ENCODE results near the gene NUP210. TPM values are rescaled to one million over a fixed set of nuclear protein-coding genes. Genes with fewer than 3 reads are reported as not detected.
A peak's percentile ranks its signal among the peaks of the same experiment; 100 is the strongest.
"Not testable (repeated sequence)": the region's sequence is repeated elsewhere in the genome, so short reads cannot be mapped to it uniquely, and the experiment has no call there.

The NUP210 gene
- total RNA-seq, 4 donors from 2014 or later, result 1.7 to 3.6 (median 2.7) TPM

GRCh38 chr3:13451301-13451673 is 31.2 kb upstream of the NUP210 start:
- H3K9me3 ChIP-seq, result no peaks in the 10 kb centered on the region
- peak in 1 of 2 donors; percentile 26 for DNase-seq
- TF ChIP-seq, protein P1, sequence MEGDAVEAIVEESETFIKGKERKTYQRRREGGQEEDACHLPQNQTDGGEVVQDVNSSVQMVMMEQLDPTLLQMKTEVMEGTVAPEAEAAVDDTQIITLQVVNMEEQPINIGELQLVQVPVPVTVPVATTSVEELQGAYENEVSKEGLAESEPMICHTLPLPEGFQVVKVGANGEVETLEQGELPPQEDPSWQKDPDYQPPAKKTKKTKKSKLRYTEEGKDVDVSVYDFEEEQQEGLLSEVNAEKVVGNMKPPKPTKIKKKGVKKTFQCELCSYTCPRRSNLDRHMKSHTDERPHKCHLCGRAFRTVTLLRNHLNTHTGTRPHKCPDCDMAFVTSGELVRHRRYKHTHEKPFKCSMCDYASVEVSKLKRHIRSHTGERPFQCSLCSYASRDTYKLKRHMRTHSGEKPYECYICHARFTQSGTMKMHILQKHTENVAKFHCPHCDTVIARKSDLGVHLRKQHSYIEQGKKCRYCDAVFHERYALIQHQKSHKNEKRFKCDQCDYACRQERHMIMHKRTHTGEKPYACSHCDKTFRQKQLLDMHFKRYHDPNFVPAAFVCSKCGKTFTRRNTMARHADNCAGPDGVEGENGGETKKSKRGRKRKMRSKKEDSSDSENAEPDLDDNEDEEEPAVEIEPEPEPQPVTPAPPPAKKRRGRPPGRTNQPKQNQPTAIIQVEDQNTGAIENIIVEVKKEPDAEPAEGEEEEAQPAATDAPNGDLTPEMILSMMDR (IDR thresholded peaks at IDR 0.05 in 4 of 5, conservative IDR thresholded peaks at IDR 0.05 in 1 of 5), result no peak
- no peak for TF ChIP-seq POLR2A (IDR thresholded peaks at IDR 0.05)
- peaks cover 9 to 12% of the 10 kb centered on the region in 2 donors for H3K4me1 ChIP-seq
- intact Hi-C loops (cut with DNase I; ENCODE audit: low total_unique reads) (no loop called here), in situ Hi-C loops (cut with MboI; ENCODE audit: low sequenced_read_pairs in 4 of 4) (loop anchor here (5.0 to 25.0 kb wide), 4 partner anchors 356 to 366 kb away; no protein-coding TSS in a partner anchor)
- peak overlapping the region; percentile 56 to 71 (median 65) for H3K4me3 ChIP-seq
- H3K27me3 ChIP-seq, result no peaks in the 10 kb centered on the region
- peak; percentile 41 to 51 for ATAC-seq
- H3K36me3 ChIP-seq, result no peaks in the 10 kb centered on the region
- H3K27ac ChIP-seq, result peak overlapping the region; percentile 77 to 92 (median 85)

GRCh38 chr3:13442882-13443281 is 22.8 kb upstream of the NUP210 start:
- H3K27me3 ChIP-seq; H3K4me1 ChIP-seq; H3K36me3 ChIP-seq; H3K9me3 ChIP-seq; DNase-seq; intact Hi-C loops (cut with DNase I; ENCODE audit: low total_unique reads); in situ Hi-C loops (cut with MboI; ENCODE audit: low sequenced_read_pairs in 4 of 4); H3K27ac ChIP-seq; ATAC-seq; H3K4me3 ChIP-seq: not testable (repeated sequence)

- TF ChIP-seq, protein P1 (IDR thresholded peaks at IDR 0.05 in 4 of 5, conservative IDR thresholded peaks at IDR 0.05 in 1 of 5), result no peak
- no peak for TF ChIP-seq POLR2A (IDR thresholded peaks at IDR 0.05)
- ATAC-seq (no peak), DNase-seq (no peak)
- H3K4me3 ChIP-seq, result no peak overlapping the region
- H3K9me3 ChIP-seq, result no peaks in the 10 kb centered on the region
- no peak overlapping the region for H3K27ac ChIP-seq
- H3K4me1 ChIP-seq, result no peaks in the 10 kb centered on the region
- H3K36me3 ChIP-seq, result no peaks in the 10 kb centered on the region
- in situ Hi-C loops (cut with MboI; ENCODE audit: low sequenced_read_pairs in 4 of 4) (no loop called here), intact Hi-C loops (cut with DNase I; ENCODE audit: low total_unique reads) (no loop called here)
- no peaks in the 10 kb centered on the region for H3K27me3 ChIP-seq
Observed at GRCh38 chr3:13440204-13440817, 20.2 kb upstream of the NUP210 start.

- H3K9me3 ChIP-seq; H3K27me3 ChIP-seq; H3K4me3 ChIP-seq; H3K4me1 ChIP-seq; DNase-seq; ATAC-seq; H3K36me3 ChIP-seq; in situ Hi-C loops (cut with MboI; ENCODE audit: low sequenced_read_pairs in 4 of 4); intact Hi-C loops (cut with DNase I; ENCODE audit: low total_unique reads); H3K27ac ChIP-seq: not testable (repeated sequence)
Observed at GRCh38 chr3:13436213-13436612, 16.1 kb upstream of the NUP210 start.

DNA sequence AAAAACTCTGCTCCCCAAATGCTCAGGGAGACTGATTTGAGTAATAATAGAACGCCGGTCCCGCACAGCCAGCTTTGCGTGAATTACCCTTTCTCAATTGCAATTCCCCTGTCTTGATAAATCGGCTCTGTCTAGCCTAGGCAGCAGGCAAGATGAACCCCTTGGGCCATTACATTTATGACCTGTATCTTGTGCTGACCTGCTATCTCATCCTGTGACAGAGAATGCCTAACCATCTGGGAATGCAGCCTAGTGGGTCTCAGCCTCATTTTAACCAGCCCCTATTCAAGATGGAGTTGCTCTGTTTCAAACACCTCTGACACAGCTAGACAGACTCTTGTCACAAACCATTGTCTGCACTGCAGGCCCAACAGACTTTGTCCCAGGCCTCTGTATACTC is 13.8 kb upstream of the NUP210 start:
- H3K9me3 ChIP-seq, result no peaks in the 10 kb centered on the region
- TF ChIP-seq, protein P1 (IDR thresholded peaks at IDR 0.05 in 4 of 5, conservative IDR thresholded peaks at IDR 0.05 in 1 of 5), result no peak
- no peak for TF ChIP-seq POLR2A (IDR thresholded peaks at IDR 0.05)

DNA sequence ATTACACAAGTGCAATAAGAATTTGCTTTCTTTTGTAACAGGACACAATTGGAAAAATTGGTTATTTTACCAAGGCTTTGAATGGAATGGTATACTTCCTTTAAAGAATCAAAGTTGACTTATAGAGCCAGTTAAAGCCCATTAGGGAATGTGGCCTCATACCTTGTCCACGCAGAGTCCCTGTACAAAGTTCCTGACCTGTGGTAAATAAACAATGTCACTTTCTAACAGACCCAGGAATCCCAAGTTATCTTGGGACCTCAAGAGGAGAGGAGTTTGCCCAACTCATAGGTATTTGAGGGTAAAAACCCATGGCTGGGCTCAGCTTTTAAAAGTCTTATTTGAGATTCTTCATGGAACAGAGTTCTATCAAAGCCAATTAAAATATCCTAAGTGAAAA is 12.0 kb upstream of the NUP210 start:
- Histone ChIP-seq H3K27ac (peak overlapping the region in 2 of 4 donors; percentile 54 to 72), H3K4me3 (no peak overlapping the region), H3K27me3 (no peaks in the 10 kb centered on the region), H3K36me3 (no peaks in the 10 kb centered on the region), H3K4me1 (peaks cover 0 to 6% of the 10 kb centered on the region in 2 donors), H3K9me3 (no peaks in the 10 kb centered on the region)
- DNase-seq (no peak), ATAC-seq (no peak)
- intact Hi-C loops (cut with DNase I; ENCODE audit: low total_unique reads) (no loop called here), in situ Hi-C loops (cut with MboI; ENCODE audit: low sequenced_read_pairs in 4 of 4) (no loop called here)
- TF ChIP-seq, protein P1 (IDR thresholded peaks at IDR 0.05 in 4 of 5, conservative IDR thresholded peaks at IDR 0.05 in 1 of 5), result no peak
- no peak for TF ChIP-seq POLR2A (IDR thresholded peaks at IDR 0.05)

More for the DNA sequence above, 13.8 kb upstream of the NUP210 start:
- Histone ChIP-seq H3K4me1 (peaks cover 0 to 6% of the 10 kb centered on the region in 2 donors), H3K36me3 (no peaks in the 10 kb centered on the region), H3K27me3 (no peaks in the 10 kb centered on the region), H3K27ac (no peak overlapping the region), H3K4me3 (no peak overlapping the region)
- DNase-seq (no peak), ATAC-seq (no peak)
- in situ Hi-C loops (cut with MboI; ENCODE audit: low sequenced_read_pairs in 4 of 4), result no loop called here
- intact Hi-C loops (cut with DNase I; ENCODE audit: low total_unique reads), result no loop called here

GRCh38 chr3:13430411-13430875 is 10.3 kb upstream of the NUP210 start:
- H3K27me3 ChIP-seq; DNase-seq; H3K36me3 ChIP-seq; H3K4me1 ChIP-seq; in situ Hi-C loops (cut with MboI; ENCODE audit: low sequenced_read_pairs in 4 of 4); intact Hi-C loops (cut with DNase I; ENCODE audit: low total_unique reads); H3K9me3 ChIP-seq; ATAC-seq; H3K4me3 ChIP-seq: not testable (repeated sequence)
- peak overlapping the region in 3 of 4 donors; percentile 4 to 72 (median 34) for H3K27ac ChIP-seq
